ENCODE results near the gene ADAMTS9. TPM values are rescaled to one million over a fixed set of nuclear protein-coding genes. Genes with fewer than 3 reads are reported as not detected.

The ADAMTS9 gene
- total and polyA plus RNA-seq, 2 donors (not counting 1 experiment from before 2014, with no cell fraction given) = not detected

DNA sequence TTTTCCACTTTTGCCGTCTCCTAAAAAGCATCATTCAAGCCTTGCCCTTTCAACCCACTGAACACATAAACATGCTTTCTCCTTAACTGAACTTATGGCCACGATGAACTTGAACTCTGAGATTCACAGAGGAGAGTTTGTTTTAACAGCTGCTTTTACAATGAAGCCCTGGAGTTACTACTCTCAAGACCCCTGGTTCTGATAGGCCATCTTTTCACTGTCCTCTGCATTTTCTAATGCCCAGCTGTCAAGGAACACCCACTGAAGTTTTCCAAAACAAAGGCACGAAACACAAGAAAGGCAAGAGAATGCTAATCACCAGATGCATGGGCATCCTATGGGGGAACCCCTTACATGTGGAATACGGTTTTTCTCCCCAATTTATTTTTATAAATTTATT, 100.8 kb downstream of the ADAMTS9 start:
- H3K4me3 ChIP-seq (ENCODE audit: control extremely low read depth in 1 of 5, extremely low read depth in 1 of 5, insufficient read depth in 1 of 5, low read depth in 2 of 5, low read length in 4 of 5) = no peak overlapping the region
- Mint-ChIP-seq H3K4me1 (no peaks in the 10 kb centered on the region), H3K9me3 (ENCODE audit: insufficient read depth) (no peaks in the 10 kb centered on the region), H3K27ac (no peak overlapping the region), H3K27me3 (no peaks in the 10 kb centered on the region), H3K4me3 (no peak overlapping the region)
- H3K27me3 ChIP-seq (replicated peaks in 1 of 4; ENCODE audit: control extremely low read depth in 1 of 4, control insufficient read depth in 3 of 4, insufficient read depth in 4 of 4, low read length in 3 of 4) = no peaks in the 10 kb centered on the region
- H3K36me3 ChIP-seq (replicated peaks in 1 of 2; ENCODE audit: control extremely low read depth in 1 of 2, control insufficient read depth in 1 of 2, extremely low read depth in 1 of 2, insufficient read depth in 2 of 2, low read length in 1 of 2) = no peaks in the 10 kb centered on the region
- no peak overlapping the region for H3K4me2 ChIP-seq (replicated peaks; ENCODE audit: low read depth, low read length, poor library complexity, severe bottlenecking)
- H3K79me2 ChIP-seq (ENCODE audit: control insufficient read depth, insufficient read depth, low read length) = no peaks in the 10 kb centered on the region
- no peak overlapping the region for H2AFZ ChIP-seq (ENCODE audit: insufficient read depth, low read depth, low read length, poor library complexity, severe bottlenecking)
- ATAC-seq (ENCODE audit: low read depth) = no peak
- H3K4me1 ChIP-seq (ENCODE audit: control insufficient read depth in 2 of 2, insufficient read depth in 2 of 2, low read length in 2 of 2) = no peaks in the 10 kb centered on the region
- no peak overlapping the region for H3K27ac ChIP-seq (ENCODE audit: low read length in 2 of 2)
- POLR2A ChIA-PET = no interaction called here
- no peaks in the 10 kb centered on the region for H4K20me1 ChIP-seq (ENCODE audit: control insufficient read depth, insufficient read depth, low read length, poor library complexity, severe bottlenecking)
- TF ChIP-seq CTCF (IDR thresholded peaks at IDR 0.05) = no peak
- TF ChIP-seq EZH2 (IDR thresholded peaks at IDR 0.05; ENCODE audit: borderline replicate concordance, insufficient read depth, low read depth, low read length, poor library complexity, severe bottlenecking) = no peak
- CTCF ChIA-PET = no interaction called here
- H3K9me3 ChIP-seq (ENCODE audit: control extremely low read depth in 1 of 3, control insufficient read depth in 2 of 3, insufficient read depth in 1 of 3, low read length in 2 of 3) = no peaks in the 10 kb centered on the region
- H3K9ac ChIP-seq (ENCODE audit: low read length) = no peak overlapping the region
- no peak for DNase-seq
- whole genome bisulfite sequencing (ENCODE audit: insufficient coverage) = 44% methylated on average over 1 of the region's 4 CpGs
- intact Hi-C loops (cut with micrococcal nuclease) = no loop called here

GRCh38 chr3:64584179-64584578, 103.6 kb downstream of the ADAMTS9 start:
- no peaks in the 10 kb centered on the region for H3K9me3 ChIP-seq (ENCODE audit: control extremely low read depth in 1 of 3, control insufficient read depth in 2 of 3, insufficient read depth in 1 of 3, low read length in 2 of 3)
- no peak overlapping the region for H3K27ac ChIP-seq (ENCODE audit: low read length in 2 of 2)
- CTCF ChIA-PET = no interaction called here
- H3K79me2 ChIP-seq (ENCODE audit: control insufficient read depth, insufficient read depth, low read length) = no peaks in the 10 kb centered on the region
- no peaks in the 10 kb centered on the region for H3K27me3 ChIP-seq (replicated peaks in 1 of 4; ENCODE audit: control extremely low read depth in 1 of 4, control insufficient read depth in 3 of 4, insufficient read depth in 4 of 4, low read length in 3 of 4)
- no peaks in the 10 kb centered on the region for H3K36me3 ChIP-seq (replicated peaks in 1 of 2; ENCODE audit: control extremely low read depth in 1 of 2, control insufficient read depth in 1 of 2, extremely low read depth in 1 of 2, insufficient read depth in 2 of 2, low read length in 1 of 2)
- Mint-ChIP-seq H3K9me3 (ENCODE audit: insufficient read depth) (no peaks in the 10 kb centered on the region), H3K27ac (no peak overlapping the region), H3K4me1 (no peaks in the 10 kb centered on the region), H3K27me3 (no peaks in the 10 kb centered on the region), H3K4me3 (no peak overlapping the region)
- no peak overlapping the region for H3K9ac ChIP-seq (ENCODE audit: low read length)
- POLR2A ChIA-PET = no interaction called here
- H4K20me1 ChIP-seq (ENCODE audit: control insufficient read depth, insufficient read depth, low read length, poor library complexity, severe bottlenecking) = no peaks in the 10 kb centered on the region
- no peak overlapping the region for H3K4me2 ChIP-seq (replicated peaks; ENCODE audit: low read depth, low read length, poor library complexity, severe bottlenecking)
- no peak for ATAC-seq (ENCODE audit: low read depth)
- no peaks in the 10 kb centered on the region for H3K4me1 ChIP-seq (ENCODE audit: control insufficient read depth in 2 of 2, insufficient read depth in 2 of 2, low read length in 2 of 2)
- WGBS (ENCODE audit: insufficient coverage) = 80% methylated on average over 1 of the region's 1 CpG
- no peak overlapping the region for H2AFZ ChIP-seq (ENCODE audit: insufficient read depth, low read depth, low read length, poor library complexity, severe bottlenecking)
- TF ChIP-seq CTCF (IDR thresholded peaks at IDR 0.05) = no peak
- no peak for TF ChIP-seq EZH2 (IDR thresholded peaks at IDR 0.05; ENCODE audit: borderline replicate concordance, insufficient read depth, low read depth, low read length, poor library complexity, severe bottlenecking)
- DNase-seq = no peak
- no peak overlapping the region for H3K4me3 ChIP-seq (ENCODE audit: control extremely low read depth in 1 of 5, extremely low read depth in 1 of 5, insufficient read depth in 1 of 5, low read depth in 2 of 5, low read length in 4 of 5)
- intact Hi-C loops (cut with micrococcal nuclease) = no loop called here

Data from B cell (primary cell).